ENCODE measurements around the gene MAPK8IP3. TPM values are rescaled to one million over a fixed set of nuclear protein-coding genes. Genes with fewer than 3 reads are reported as not detected.

MAPK8IP3 gene
- total RNA-seq, 1 donor from 2014 or later = 147 TPM

- no peak for TF ChIP-seq CTCF (IDR thresholded peaks at IDR 0.05; ENCODE audit: unreplicated experiment)
- H3K36me3 Mint-ChIP-seq (ENCODE audit: low read depth, unreplicated experiment) = peaks cover 28% of the 10 kb centered on the region
- H3K9me3 Mint-ChIP-seq (ENCODE audit: unreplicated experiment) = no peaks in the 10 kb centered on the region
- H3K4me1 Mint-ChIP-seq (ENCODE audit: unreplicated experiment) = peaks cover 8% of the 10 kb centered on the region
- peak overlapping the region; percentile 61 for H3K4me3 Mint-ChIP-seq (ENCODE audit: unreplicated experiment)
- no peaks in the 10 kb centered on the region for H3K27me3 Mint-ChIP-seq (ENCODE audit: unreplicated experiment)
- no peak for DNase-seq (ENCODE audit: low spot score)
- peak overlapping the region; percentile 0 for H3K27ac Mint-ChIP-seq (ENCODE audit: unreplicated experiment)
Observed at GRCh38 chr16:1726661-1727502, 20.9 kb downstream of the MAPK8IP3 start.

- no peak for DNase-seq (ENCODE audit: low spot score)
- Mint-ChIP-seq H3K4me3 (ENCODE audit: unreplicated experiment) (peak overlapping the region; percentile 61), H3K9me3 (ENCODE audit: unreplicated experiment) (no peaks in the 10 kb centered on the region), H3K27me3 (ENCODE audit: unreplicated experiment) (peaks cover 1% of the 10 kb centered on the region), H3K4me1 (ENCODE audit: unreplicated experiment) (peaks cover 5% of the 10 kb centered on the region), H3K36me3 (ENCODE audit: low read depth, unreplicated experiment) (peaks cover 32% of the 10 kb centered on the region), H3K27ac (ENCODE audit: unreplicated experiment) (no peak overlapping the region)
- TF ChIP-seq CTCF (IDR thresholded peaks at IDR 0.05; ENCODE audit: unreplicated experiment) = no peak
Observed at GRCh38 chr16:1727651-1728624, 21.9 kb downstream of the MAPK8IP3 start.

GRCh38 chr16:1729026-1729425, 23.0 kb downstream of the MAPK8IP3 start:
- Mint-ChIP-seq H3K9me3 (ENCODE audit: unreplicated experiment) (no peaks in the 10 kb centered on the region), H3K4me1 (ENCODE audit: unreplicated experiment) (peaks cover 5% of the 10 kb centered on the region), H3K27ac (ENCODE audit: unreplicated experiment) (no peak overlapping the region), H3K4me3 (ENCODE audit: unreplicated experiment) (no peak overlapping the region), H3K36me3 (ENCODE audit: low read depth, unreplicated experiment) (peaks cover 34% of the 10 kb centered on the region), H3K27me3 (ENCODE audit: unreplicated experiment) (peaks cover 1% of the 10 kb centered on the region)
- no peak for DNase-seq (ENCODE audit: low spot score)
- no peak for TF ChIP-seq CTCF (IDR thresholded peaks at IDR 0.05; ENCODE audit: unreplicated experiment)

GRCh38 chr16:1729445-1729844, 23.4 kb downstream of the MAPK8IP3 start:
- Mint-ChIP-seq H3K36me3 (ENCODE audit: low read depth, unreplicated experiment) (peaks cover 34% of the 10 kb centered on the region), H3K9me3 (ENCODE audit: unreplicated experiment) (no peaks in the 10 kb centered on the region), H3K4me1 (ENCODE audit: unreplicated experiment) (peaks cover 5% of the 10 kb centered on the region), H3K27ac (ENCODE audit: unreplicated experiment) (no peak overlapping the region), H3K27me3 (ENCODE audit: unreplicated experiment) (peaks cover 4% of the 10 kb centered on the region), H3K4me3 (ENCODE audit: unreplicated experiment) (no peak overlapping the region)
- TF ChIP-seq CTCF (IDR thresholded peaks at IDR 0.05; ENCODE audit: unreplicated experiment) = no peak
- DNase-seq (ENCODE audit: low spot score) = no peak

All from endothelial cell (in vitro differentiated cells).